NCI-H446 (cell line): Measurements from ENCODE around the gene VCAN.
"Not testable (repeated sequence)": the region's sequence is repeated elsewhere in the genome, so short reads cannot be mapped to it uniquely, and the experiment has no call there.

Experiments used
- DNase-seq, 2 experiments: peaks; one replicate each; lab custom pipeline; 2025; lab: John Stamatoyannopoulos, UW

The VCAN gene

GRCh38 chr5:83471405-83472212 lies at the start of gene VCAN:
Gene VCAN (plus strand): TSS chr5:83471744. CDS start chr5:83483519, 11,775 bp downstream.
- peak in 1 of 2 experiments; percentile 58 for DNase-seq

- DNase-seq: no peak
Observed at GRCh38 chr5:83422284-83422683, 49.3 kb upstream of the VCAN start.

DNA sequence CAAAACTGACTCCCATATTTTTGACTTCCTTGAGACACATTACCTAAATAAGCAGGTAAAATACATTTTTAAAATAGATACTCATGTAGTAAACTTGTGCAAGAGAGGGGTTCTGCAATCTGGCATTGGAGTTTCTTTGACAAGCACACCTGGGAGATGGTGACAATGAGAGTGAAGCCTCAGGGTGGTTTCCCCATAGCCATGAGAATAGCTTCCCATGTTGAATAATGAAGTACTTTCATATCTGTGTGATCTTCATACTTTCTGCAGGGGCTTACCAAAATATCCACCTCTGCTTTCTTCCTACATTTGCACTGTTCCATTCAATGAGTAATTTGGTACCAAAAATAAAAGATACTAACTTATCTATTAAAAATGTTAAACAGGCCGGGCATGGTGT lies 44.7 kb upstream of the VCAN start:
- no peak for DNase-seq

GRCh38 chr5:83428126-83428525 lies 43.4 kb upstream of the VCAN start:
- no peak for DNase-seq

GRCh38 chr5:83428890-83429289 lies 42.7 kb upstream of the VCAN start:
- no peak for DNase-seq

GRCh38 chr5:83430130-83431010 lies 41.2 kb upstream of the VCAN start:
- peak in 1 of 2 experiments; percentile 69 for DNase-seq

DNA sequence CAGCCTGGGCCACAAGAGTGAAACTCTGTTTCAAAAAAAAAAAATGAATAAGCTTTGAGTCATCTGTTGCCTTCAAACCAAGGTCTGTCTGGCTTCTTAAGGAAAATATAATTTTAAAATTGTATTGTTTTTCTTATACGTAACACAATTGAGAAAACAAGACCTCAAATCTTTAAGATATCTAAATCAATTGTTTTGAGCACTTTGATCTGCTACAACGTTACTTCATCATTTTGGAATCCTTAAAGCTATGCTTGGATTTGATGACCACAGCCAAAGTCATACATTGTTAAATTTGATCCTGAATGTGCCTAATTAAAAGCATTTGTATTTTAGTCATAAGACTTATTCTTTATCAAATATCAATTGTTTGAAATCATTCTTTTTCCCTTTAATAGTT lies 37.7 kb upstream of the VCAN start:
- DNase-seq: no peak

DNA sequence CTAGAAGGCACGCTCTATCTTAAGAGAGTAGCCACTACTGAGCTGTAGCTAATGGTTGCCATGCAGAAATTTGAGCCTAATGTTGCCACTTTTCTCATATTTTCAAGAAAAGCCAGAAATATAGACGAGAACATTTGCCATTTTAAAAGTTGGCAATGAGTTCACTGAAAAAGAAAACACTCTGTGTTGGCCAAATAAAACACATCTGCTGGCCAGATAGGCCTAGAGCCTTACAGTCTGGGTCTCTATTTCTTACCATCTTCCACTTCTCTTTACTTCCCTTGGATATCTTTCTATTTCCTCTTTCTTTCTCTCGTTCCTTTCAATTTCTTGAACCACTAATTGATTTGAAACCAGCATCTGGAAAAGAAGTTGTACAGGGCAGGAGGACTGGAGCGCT lies 36.6 kb upstream of the VCAN start:
- peak in 1 of 2 experiments; percentile 44 for DNase-seq

DNA sequence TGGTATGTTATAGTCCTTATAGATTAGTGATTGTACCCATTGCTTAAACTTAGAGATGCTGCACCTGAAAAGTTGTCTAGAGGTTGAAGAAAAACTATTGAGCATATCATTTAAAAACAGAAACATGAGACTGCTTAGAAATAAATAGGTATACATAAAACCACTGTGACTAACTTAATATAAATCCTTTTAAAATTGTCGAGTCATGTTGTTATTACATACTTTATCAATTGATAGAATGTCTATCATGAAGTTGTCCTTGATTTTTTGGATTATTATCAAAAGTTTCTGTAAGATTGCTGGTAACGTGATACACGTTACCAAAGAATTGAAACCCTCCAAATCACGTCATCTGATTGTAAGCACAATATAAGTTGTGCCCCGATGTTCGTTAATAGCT lies 35.3 kb upstream of the VCAN start:
- DNase-seq: no peak

DNA sequence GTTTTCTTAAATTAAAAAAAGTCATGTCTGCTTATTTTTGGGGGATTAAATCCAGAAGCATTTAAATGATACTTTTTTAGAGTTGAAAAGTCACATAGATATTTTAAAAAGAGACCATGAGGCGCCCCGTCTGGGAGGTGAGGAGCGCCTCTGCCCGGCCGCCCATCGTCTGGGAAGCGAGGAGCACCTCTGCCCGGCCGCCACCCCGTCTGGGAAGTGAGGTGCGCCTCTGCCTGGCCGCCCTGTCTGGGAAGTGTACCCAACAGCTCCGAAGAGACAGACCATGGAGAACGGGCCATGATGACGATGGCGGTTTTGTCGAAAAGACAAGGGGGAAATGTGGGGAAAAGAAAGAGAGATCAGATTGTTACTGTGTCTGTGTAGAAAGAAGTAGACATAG lies 33.8 kb upstream of the VCAN start:
- not testable (repeated sequence) for DNase-seq

GRCh38 chr5:83440826-83441225 lies 30.7 kb upstream of the VCAN start:
- DNase-seq: no peak

- no peak for DNase-seq
Observed at GRCh38 chr5:83441747-83442146, 29.8 kb upstream of the VCAN start.

- no peak for DNase-seq
Observed at GRCh38 chr5:83443534-83443933, 28.0 kb upstream of the VCAN start.

GRCh38 chr5:83444445-83444844 lies 27.1 kb upstream of the VCAN start:
- DNase-seq: no peak

GRCh38 chr5:83446253-83446947 lies 25.1 kb upstream of the VCAN start:
- DNase-seq: no peak

- DNase-seq: no peak
Observed at GRCh38 chr5:83447533-83447932, 24.0 kb upstream of the VCAN start.

DNA sequence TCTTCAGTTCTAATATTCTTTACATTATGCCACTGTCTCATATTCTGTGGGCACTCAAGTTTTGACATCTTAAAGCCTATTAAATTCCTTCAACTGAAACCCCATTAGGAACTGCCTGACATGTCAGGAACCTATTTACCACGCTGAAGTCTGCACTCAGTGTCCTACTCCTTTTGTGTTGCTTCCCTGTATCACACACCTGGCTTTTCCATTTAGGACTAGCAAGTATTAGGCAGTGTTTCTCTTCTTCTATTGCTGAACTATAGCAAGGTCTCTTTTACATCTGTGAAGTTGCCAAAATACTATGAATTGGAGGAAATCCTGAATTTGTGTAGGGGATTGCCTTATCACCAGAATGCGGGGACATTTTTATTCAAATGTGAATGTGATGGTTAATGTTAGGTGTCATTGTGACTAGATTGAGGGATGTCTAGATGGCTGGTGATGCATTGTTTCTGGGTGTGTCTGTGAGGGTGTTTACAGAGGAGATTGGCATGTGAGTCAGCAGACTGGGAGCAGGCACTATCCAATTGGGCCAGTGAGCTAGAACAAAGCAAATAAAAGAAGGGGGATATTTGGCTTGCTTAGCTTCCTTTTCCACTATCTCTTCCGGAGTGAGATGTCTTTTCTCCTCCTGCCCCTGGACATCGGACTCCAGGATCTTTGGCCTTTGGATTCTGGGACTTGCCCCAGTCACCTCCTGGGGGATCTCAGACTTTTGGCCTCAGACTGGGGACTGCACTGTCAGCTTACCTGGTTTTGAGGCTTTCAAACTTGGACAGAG lies 21.2 kb upstream of the VCAN start:
- DNase-seq: no peak

- no peak for DNase-seq
Observed at GRCh38 chr5:83450967-83451248, 20.6 kb upstream of the VCAN start.

- DNase-seq: no peak
Observed at GRCh38 chr5:83451955-83452354, 19.6 kb upstream of the VCAN start.

DNA sequence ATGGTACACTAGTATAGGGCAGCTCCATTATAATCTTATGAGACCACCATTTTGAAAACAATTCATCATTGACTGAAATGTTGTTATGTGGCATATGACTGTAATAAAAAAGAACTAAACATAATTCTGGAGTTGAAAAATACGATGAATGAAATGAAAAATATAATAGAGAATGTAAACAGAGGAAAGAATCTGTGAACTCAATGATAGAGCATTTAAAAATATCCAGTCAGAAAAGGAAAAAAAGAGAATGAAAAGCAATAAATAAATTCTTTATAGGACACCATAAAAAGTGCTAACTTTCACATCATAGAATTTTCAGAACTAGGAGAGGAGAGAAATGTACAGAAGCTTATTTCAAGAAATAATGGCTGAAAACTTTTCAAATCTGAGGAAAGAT lies 17.6 kb upstream of the VCAN start:
- no peak for DNase-seq

DNA sequence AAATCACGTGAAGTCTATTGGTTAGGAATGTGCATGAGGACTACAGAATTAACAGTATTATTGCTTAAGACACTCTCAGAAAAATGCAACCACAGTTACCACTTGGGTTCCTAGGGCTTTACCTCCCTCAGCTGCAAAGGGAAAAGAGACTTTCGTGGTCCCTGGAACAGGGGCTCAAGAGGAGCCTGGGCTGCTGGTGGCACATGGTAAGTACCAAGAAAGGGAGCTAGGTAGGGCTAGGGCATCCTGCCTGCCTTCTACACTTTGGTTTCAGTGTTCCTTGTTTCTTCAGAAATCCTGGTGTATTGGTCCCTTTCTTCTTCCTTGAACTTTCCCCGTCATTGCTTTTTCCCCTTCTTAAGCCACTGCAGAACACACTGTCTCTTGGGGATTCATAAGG lies 7.3 kb upstream of the VCAN start:
- DNase-seq: no peak
